Subcutaneous adipose tissue (tissue), 4 donors: ENCODE data around the gene HOXA4. TPM values are rescaled to one million over a fixed set of nuclear protein-coding genes. Genes with fewer than 3 reads are reported as not detected.

Experiments
- total RNA-seq, 4 donors: library from RNA; depleted of rRNA; stranded (reverse); fragments of >200 nt; gene quantifications; one replicate each; pipeline ENCODE4 v1.1.0, GENCODE V29; 2016
- TF ChIP-seq, protein P1 (sequence below): fragments of 450-650 bp; IDR thresholded peaks from one replicate; pipeline ENCODE4 v1.5.1; 2016; ENCODE audit warnings: low read depth, mild to moderate bottlenecking, control low read depth, antibody characterized with exemption, moderate library complexity

The HOXA4 gene
- total RNA-seq, 4 donors from 2014 or later, result 1.2 to 2.4 (median 1.5) TPM; not detected in 1

DNA sequence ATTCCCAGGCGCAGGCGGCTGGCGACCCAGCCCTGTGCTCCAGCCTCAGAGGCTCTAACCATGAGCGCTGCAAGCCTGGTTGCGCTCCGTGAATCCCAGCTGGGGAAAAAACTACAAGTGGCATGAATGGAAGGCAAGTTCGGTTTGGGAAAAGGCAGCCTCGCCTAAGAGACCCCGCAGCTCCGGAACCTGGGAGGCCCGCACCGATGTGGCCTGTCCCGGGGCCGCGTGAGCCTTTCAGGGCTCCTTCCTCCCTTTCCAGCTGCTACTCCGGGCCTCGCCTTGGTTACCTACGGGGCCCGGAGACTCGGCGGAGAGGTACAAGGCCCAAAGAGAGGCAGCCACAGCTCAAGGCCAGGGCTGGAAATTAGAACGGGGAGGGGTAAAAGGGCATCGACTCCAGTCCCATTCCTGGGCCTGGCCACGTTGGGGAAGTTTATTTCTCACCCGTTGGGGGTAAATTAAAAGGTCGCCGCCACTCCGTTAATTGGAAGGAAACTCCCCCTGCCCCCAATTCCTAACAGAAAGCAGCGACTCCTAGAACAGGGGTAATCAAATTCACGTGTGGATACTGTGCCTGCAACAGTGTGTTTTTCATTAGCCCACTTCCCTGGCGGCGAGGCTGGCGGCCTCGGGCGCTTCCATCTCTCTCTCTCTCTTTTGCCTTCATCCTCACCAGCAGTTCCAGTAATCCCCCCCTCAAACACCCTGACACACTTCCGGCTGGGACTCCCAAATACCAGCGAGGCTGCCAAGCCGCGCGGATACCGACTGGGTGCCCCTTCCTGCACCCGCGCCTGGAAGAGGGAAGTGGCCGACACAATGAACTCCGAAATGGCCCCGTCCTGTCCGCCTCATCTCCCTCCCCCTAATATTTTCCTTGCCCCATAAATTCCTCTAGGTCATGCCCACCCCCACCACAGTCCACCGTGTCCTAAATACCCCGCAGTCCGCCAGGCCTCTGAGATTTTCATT lies 36.3 kb upstream of the HOXA4 start:
- TF ChIP-seq, protein P1, sequence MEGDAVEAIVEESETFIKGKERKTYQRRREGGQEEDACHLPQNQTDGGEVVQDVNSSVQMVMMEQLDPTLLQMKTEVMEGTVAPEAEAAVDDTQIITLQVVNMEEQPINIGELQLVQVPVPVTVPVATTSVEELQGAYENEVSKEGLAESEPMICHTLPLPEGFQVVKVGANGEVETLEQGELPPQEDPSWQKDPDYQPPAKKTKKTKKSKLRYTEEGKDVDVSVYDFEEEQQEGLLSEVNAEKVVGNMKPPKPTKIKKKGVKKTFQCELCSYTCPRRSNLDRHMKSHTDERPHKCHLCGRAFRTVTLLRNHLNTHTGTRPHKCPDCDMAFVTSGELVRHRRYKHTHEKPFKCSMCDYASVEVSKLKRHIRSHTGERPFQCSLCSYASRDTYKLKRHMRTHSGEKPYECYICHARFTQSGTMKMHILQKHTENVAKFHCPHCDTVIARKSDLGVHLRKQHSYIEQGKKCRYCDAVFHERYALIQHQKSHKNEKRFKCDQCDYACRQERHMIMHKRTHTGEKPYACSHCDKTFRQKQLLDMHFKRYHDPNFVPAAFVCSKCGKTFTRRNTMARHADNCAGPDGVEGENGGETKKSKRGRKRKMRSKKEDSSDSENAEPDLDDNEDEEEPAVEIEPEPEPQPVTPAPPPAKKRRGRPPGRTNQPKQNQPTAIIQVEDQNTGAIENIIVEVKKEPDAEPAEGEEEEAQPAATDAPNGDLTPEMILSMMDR, result no peak

DNA sequence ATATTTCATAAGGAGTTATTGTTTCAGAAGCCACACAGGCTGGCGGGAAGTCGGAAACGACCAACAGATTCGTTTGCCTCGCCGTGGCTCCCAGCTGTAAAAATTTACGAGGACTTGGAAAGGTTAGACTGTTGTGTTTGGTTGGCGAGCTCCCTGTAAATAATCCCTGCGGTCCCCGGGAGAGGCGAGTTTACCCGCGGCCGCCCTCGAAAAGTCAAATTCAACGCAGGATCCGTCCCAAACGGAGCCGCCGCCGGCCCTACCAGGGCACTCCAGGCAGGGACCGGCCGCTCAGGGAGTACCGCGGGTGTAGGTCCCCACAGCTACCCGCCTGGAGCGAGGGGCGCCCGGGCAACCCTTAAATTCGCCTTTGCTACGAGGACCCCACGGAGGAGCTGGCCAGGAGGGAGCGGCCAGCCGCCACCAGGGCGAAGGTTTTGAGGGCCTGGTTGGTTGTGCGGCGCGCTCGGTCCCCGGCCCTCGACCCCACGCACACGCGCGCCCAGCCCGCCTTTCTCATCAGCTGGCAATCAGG lies 35.5 kb upstream of the HOXA4 start:
- TF ChIP-seq, protein P1, result no peak

DNA sequence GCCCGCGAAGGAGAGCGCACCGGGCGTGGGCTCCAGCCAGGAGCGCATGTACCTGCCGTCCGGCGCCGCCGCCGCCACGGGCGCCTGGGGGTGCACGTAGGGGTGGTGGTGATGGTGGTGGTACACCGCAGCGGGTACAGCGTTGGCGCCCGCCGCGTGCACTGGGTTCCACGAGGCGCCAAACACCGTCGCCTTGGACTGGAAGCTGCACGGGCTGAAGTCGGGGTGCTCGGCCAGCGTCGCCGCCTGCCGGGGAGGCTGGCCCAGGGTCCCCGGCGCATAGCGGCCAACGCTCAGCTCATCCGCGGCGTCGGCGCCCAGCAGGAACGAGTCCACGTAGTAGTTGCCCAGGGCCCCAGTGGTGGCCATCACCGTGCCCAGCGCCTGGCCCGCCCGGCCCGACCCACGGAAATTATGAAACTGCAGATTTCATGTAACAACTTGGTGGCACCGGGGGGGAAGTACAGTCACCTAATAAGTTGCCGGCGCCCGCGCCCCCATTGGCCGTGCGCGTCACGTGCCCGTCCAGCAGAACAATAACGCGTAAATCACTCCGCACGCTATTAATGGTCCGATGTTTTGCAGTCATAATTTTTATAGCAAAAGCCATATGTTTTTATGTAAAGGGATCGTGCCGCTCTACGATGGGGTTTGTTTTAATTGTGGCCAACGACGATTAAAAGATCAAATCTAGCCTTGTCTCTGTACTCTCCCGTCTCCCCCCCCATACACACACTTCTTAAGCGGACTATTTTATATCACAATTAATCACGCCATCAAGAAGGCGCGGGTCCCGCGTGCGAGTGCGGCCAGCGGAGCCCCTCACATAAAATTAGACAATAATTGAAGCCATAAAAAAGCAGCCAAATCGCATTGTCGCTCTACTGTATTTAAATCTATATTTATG lies 34.8 kb upstream of the HOXA4 start, which contains the start of gene HOXA9:
Gene HOXA9, minus strand, starts transcription at position 449 of the 907 bp plus-strand sequence. Its CDS starts 80 bp downstream, at position 369.
- TF ChIP-seq, protein P1, result no peak

DNA sequence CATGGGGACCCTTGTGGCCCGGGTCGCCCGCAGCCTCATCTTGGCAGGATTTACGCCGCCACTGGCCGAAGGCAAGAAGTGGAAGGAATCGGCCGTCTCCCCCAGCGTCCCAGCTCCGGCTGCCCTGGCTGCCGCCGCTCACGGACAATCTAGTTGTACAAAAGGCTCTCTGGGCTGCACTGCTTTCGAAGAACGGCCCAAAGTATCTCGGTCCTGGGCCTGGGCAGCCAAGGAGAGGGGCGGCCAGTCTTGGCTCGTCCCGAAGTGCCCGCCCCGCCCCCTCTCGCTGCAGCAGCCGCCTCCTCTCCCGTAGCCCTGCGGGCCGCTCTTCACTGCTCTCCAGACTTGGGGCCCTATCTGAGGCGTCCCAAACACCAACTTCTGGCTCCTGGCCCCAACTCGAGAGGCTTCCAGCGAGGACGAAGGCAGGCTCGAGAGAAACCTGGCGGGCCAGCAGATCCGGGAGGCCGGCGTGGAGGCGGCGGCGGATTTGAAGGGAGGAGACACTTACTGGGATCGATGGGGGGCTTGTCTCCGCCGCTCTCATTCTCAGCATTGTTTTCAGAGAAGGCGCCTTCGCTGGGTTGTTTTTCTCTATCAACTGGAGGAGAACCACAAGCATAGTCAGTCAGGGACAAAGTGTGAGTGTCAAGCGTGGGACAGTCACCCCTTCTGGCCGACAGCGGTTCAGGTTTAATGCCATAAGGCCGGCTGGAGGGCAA lies 34.0 kb upstream of the HOXA4 start:
- TF ChIP-seq, protein P1, result no peak

DNA sequence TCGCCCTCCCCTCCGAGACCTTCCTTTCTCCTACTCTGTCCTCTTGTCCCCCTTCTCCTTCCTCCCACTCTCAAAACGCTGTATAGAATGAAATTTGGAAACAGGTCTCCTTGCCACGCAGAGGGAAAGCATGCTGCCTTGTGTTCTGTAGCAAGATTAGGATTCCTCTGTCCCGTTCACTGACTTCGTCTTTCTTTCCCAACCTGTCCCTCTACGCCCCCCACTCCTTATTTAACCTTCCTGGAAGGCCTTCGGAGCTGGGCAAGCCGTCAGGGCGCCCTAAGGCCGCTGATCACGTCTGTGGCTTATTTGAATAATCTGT lies 33.4 kb upstream of the HOXA4 start:
- TF ChIP-seq, protein P1, result no peak

DNA sequence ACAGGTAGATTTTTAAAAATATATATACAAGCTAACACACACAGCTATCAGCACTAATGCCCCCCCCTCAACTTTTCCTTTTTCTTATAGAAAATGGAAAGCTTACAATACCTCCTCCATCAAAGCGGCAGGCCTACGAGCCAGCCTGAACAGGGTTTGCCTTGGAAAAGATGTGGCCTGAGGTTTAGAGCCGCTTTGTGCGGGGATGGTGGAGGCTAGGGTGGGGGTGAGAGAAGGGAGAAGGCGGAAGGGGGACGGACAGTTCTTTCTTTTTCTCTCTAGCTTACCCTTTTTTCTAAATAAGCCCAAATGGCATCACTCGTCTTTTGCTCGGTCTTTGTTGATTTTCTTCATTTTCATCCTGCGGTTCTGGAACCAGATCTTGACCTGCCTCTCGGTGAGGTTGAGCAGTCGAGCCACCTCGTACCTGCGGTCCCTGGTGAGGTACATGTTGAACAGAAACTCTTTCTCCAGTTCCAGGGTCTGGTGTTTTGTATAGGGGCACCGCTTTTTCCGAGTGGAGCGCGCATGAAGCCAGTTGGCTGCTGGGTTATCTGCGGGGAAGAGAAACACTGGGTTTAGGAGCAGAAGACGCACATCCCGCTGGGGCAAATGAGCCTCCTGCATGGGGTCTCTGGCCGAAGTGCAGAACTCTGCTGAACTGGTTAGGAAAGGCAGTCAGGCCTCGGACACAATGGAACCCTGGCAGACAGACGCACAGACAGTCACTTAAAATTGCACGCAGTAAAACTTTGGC lies 32.9 kb upstream of the HOXA4 start:
- TF ChIP-seq, protein P1, result no peak
